Sigmoid colon (tissue), 7 donors: ENCODE data around the gene KCNH3. TPM values are rescaled to one million over a fixed set of nuclear protein-coding genes. Genes with fewer than 3 reads are reported as not detected.

ENCODE experiments used
- DNase-seq: peaks from one replicate; pipeline ENCODE4 v3.0.0-alpha.2; 2019
- H3K27ac ChIP-seq, 4 donors: fragments of 200-600 bp; sonication (generic); one replicate each; pipeline ENCODE4 v1.5.1; 2016 to 2019; ENCODE audit warnings: mild to moderate bottlenecking in 1 of 4
- H3K27me3 ChIP-seq, 3 donors: fragments of 200-600 bp; sonication (generic); one replicate each; pipeline ENCODE4 v1.5.1; 2019; ENCODE audit warnings: mild to moderate bottlenecking in 1 of 3
- H3K36me3 ChIP-seq, 4 donors: fragments of 200-600 bp; sonication (generic); one replicate each; pipeline ENCODE4 v1.5.1; 2016 to 2019
- H3K4me1 ChIP-seq, 4 donors: fragments of 200-600 bp; sonication (generic); one replicate each; pipeline ENCODE4 v1.5.1; 2017 to 2019
- H3K4me3 ChIP-seq, 4 donors: fragments of 200-600 bp; sonication (generic); one replicate each; pipeline ENCODE4 v1.5.1; 2017 to 2019; ENCODE audit warnings: mild to moderate bottlenecking in 2 of 4, moderate library complexity in 1 of 4
- H3K9me3 ChIP-seq, 4 donors: fragments of 200-600 bp in 3 of 4; sonication (generic) in 3 of 4; one replicate each; pipeline versions ENCODE4 v1.5.1 to v1.6.1; 2013 to 2019
- CTCF ChIP-seq, 4 experiments: fragments of 450-650 bp in 3 of 4; fragments of 200-600 bp in 1 of 4; IDR thresholded peaks; one replicate each; pipeline ENCODE4 v1.5.1; 2016 to 2019; ENCODE audit warnings: antibody characterized with exemption in 4 of 4, mild to moderate bottlenecking in 3 of 4, moderate library complexity in 2 of 4
- EP300 ChIP-seq, 4 donors: sonication (generic); formaldehyde crosslinking; IDR thresholded peaks; one replicate each; pipeline ENCODE4 v1.6.1; 2017; ENCODE audit warnings: antibody characterized with exemption in 4 of 4
- POLR2A ChIP-seq, 2 donors: fragments of 450-650 bp; IDR thresholded peaks; one replicate each; pipeline ENCODE4 v1.6.1; 2016; ENCODE audit warnings: antibody characterized with exemption in 2 of 2, mild to moderate bottlenecking in 2 of 2, moderate library complexity in 2 of 2
- POLR2AphosphoS5 ChIP-seq, 4 donors: sonication (generic); formaldehyde crosslinking; IDR thresholded peaks; one replicate each; pipeline ENCODE4 v1.6.1; 2017; ENCODE audit warnings: antibody characterized with exemption in 4 of 4
- WGBS, 2 donors: extraction: QIAGEN DNeasy Blood & Tissue Kit; methylation state at CpG; one replicate each; pipeline ENCODE4 v1.1.7; 2013; 5-methylcytosine and 5-hydroxymethylcytosine counted together
- intact Hi-C: fragments of 100-400 bp; cut with DNase I; formaldehyde crosslinking; loops from one replicate; pipeline ENCODE4 v1.15.1; 2023
- polyA plus RNA-seq, 3 donors: library from polyadenylated mRNA; stranded (reverse); fragments of 200-250 nt; gene quantifications; one replicate each; pipeline ENCODE4 v1.2.3, GENCODE V29; 2013
- total RNA-seq, 4 donors: library from RNA; depleted of rRNA; stranded (reverse); fragments of >200 nt; gene quantifications; one replicate each; pipeline ENCODE4 v1.1.0, GENCODE V29; 2016
- donor health status: healthy with polysubstance abuse.
- donor health status: Bipolar disorder and iron deficiency.
- donor health status: healthy.

Gene KCNH3
- total and polyA plus RNA-seq, 7 donors: 0.14 to 0.83 (median 0.36) TPM; not detected in 4

- intact Hi-C loops: no loop called here
- 73 to 80% methylated on average over 7 of the region's 7 CpGs for WGBS, 2 donors
- H3K36me3 ChIP-seq: no peaks in the 10 kb centered on the region
- TF ChIP-seq EP300 (IDR thresholded peaks at IDR 0.05) (no peak), CTCF (IDR thresholded peaks at IDR 0.05) (no peak), POLR2AphosphoS5 (IDR thresholded peaks at IDR 0.05) (no peak), POLR2A (IDR thresholded peaks at IDR 0.05) (no peak)
- no peak overlapping the region for H3K27ac ChIP-seq
- H3K4me3 ChIP-seq: no peak overlapping the region
- no peaks in the 10 kb centered on the region for H3K9me3 ChIP-seq
- no peak for DNase-seq
- H3K27me3 ChIP-seq: peaks cover 0 to 58% (median 45%) of the 10 kb centered on the region in 3 donors
- H3K4me1 ChIP-seq: peaks cover 0 to 15% (median 13%) of the 10 kb centered on the region in 4 donors
Observed at GRCh38 chr12:49547090-49547690, 8.4 kb downstream of the KCNH3 start.

GRCh38 chr12:49548481-49548821, 9.6 kb downstream of the KCNH3 start:
- peaks cover 0 to 54% (median 45%) of the 10 kb centered on the region in 3 donors for H3K27me3 ChIP-seq
- 55 to 63% methylated on average over 8 of the region's 8 CpGs for WGBS, 2 donors
- intact Hi-C loops: no loop called here

GRCh38 chr12:49548822-49549648, 10.2 kb downstream of the KCNH3 start:
- intact Hi-C loops: no loop called here
- no peaks in the 10 kb centered on the region for H3K9me3 ChIP-seq
- no peak for DNase-seq

More at GRCh38 chr12:49548481-49548821, 9.6 kb downstream of the KCNH3 start:
- DNase-seq: no peak
- peaks cover 0 to 15% (median 13%) of the 10 kb centered on the region in 4 donors for H3K4me1 ChIP-seq
- no peaks in the 10 kb centered on the region for H3K36me3 ChIP-seq
- TF ChIP-seq POLR2A (IDR thresholded peaks at IDR 0.05) (no peak), POLR2AphosphoS5 (IDR thresholded peaks at IDR 0.05) (no peak), CTCF (IDR thresholded peaks at IDR 0.05) (no peak), EP300 (IDR thresholded peaks at IDR 0.05) (no peak)
- peak overlapping the region; percentile 9 to 50 (median 31) for H3K4me3 ChIP-seq
- H3K27ac ChIP-seq: no peak overlapping the region
- no peaks in the 10 kb centered on the region for H3K9me3 ChIP-seq

More at GRCh38 chr12:49548822-49549648, 10.2 kb downstream of the KCNH3 start:
- Histone ChIP-seq H3K36me3 (no peaks in the 10 kb centered on the region), H3K4me3 (peak overlapping the region; percentile 9 to 50 (median 31)), H3K4me1 (peaks cover 0 to 15% (median 13%) of the 10 kb centered on the region in 4 donors), H3K27me3 (peaks cover 0 to 48% (median 44%) of the 10 kb centered on the region in 3 donors), H3K27ac (peak overlapping the region in 1 of 4 donors; percentile 14)
- TF ChIP-seq POLR2A (IDR thresholded peaks at IDR 0.05) (no peak), CTCF (IDR thresholded peaks at IDR 0.05) (peak in 2 of 4 experiments; percentile 28 to 45)
- 23 to 34% methylated on average over 70 of the region's 70 CpGs for WGBS, 2 donors
